ENCODE measurements around the gene OR2J3.
"Not testable (repeated sequence)": the region's sequence is repeated elsewhere in the genome, so short reads cannot be mapped to it uniquely, and the experiment has no call there.

OR2J3 gene

GRCh38 chr6:29107758-29108157 is at the start of gene OR2J3:
OR2J3 (plus strand) TSS chr6:29108058; CDS start chr6:29111891, 3,833 bp downstream.
- DNase-seq: no peak

GRCh38 chr6:29071831-29072723 is 35.8 kb upstream of the OR2J3 start:
- DNase-seq: no peak

- DNase-seq: no peak
Observed at GRCh38 chr6:29079203-29079602, 28.7 kb upstream of the OR2J3 start.

- no peak for DNase-seq
Observed at GRCh38 chr6:29081312-29081711, 26.5 kb upstream of the OR2J3 start.

GRCh38 chr6:29082457-29082856 is 25.4 kb upstream of the OR2J3 start:
- DNase-seq: no peak

- no peak for DNase-seq
Observed at GRCh38 chr6:29087213-29087612, 20.6 kb upstream of the OR2J3 start, which contains the start of gene OR2B3. OR2B3 (minus strand) TSS chr6:29087313; CDS start chr6:29087248, 65 bp downstream.

- no peak for DNase-seq
Observed at GRCh38 chr6:29092957-29093356, 14.9 kb upstream of the OR2J3 start.

- no peak for DNase-seq
Observed at GRCh38 chr6:29097803-29098202, 10.1 kb upstream of the OR2J3 start.

- no peak for DNase-seq
Observed at GRCh38 chr6:29099190-29099589, 8.7 kb upstream of the OR2J3 start, which contains the start of gene OR2J1. OR2J1 (plus strand) TSS chr6:29099490; CDS start chr6:29100943, 1,453 bp downstream.

- no peak for DNase-seq
Observed at GRCh38 chr6:29112135-29112534, 4.3 kb downstream of the OR2J3 start.

GRCh38 chr6:29114964-29115363 is 7.1 kb downstream of the OR2J3 start:
- DNase-seq: not testable (repeated sequence)

GRCh38 chr6:29129326-29130012 is 21.6 kb downstream of the OR2J3 start:
- no peak for DNase-seq

- DNase-seq: no peak
Observed at GRCh38 chr6:29130644-29131043, 22.8 kb downstream of the OR2J3 start.

GRCh38 chr6:29131691-29132090 is 23.8 kb downstream of the OR2J3 start:
- DNase-seq: no peak

- DNase-seq: no peak
Observed at GRCh38 chr6:29137724-29138123, 29.9 kb downstream of the OR2J3 start.

- no peak for DNase-seq
Observed at GRCh38 chr6:29141606-29142005, 33.7 kb downstream of the OR2J3 start.

- DNase-seq: no peak
Observed at GRCh38 chr6:29142309-29142708, 34.5 kb downstream of the OR2J3 start.

- DNase-seq: no peak
Observed at GRCh38 chr6:29146179-29146578, 38.3 kb downstream of the OR2J3 start.

GRCh38 chr6:29147074-29147473 is 39.2 kb downstream of the OR2J3 start:
- DNase-seq: no peak

- not testable (repeated sequence) for DNase-seq
Observed at GRCh38 chr6:29149444-29149843, 41.6 kb downstream of the OR2J3 start.

GRCh38 chr6:29153083-29153482 is 45.2 kb downstream of the OR2J3 start:
- DNase-seq: no peak

- not testable (repeated sequence) for DNase-seq
Observed at GRCh38 chr6:29155182-29155581, 47.3 kb downstream of the OR2J3 start.

GRCh38 chr6:29159922-29160321 is 52.1 kb downstream of the OR2J3 start:
- DNase-seq: not testable (repeated sequence)
